Fibroblast of gingiva (primary cell): ENCODE measurements around the gene ANAPC1.
A peak's percentile ranks its signal among the peaks of the same experiment; 100 is the strongest.
"Not testable (repeated sequence)": the region's sequence is repeated elsewhere in the genome, so short reads cannot be mapped to it uniquely, and the experiment has no call there.

Source experiments
- DNase-seq: peaks from one replicate; pipeline ENCODE4 v3.0.0-alpha.2; 2011; ENCODE audit warnings: low read depth

Gene ANAPC1

GRCh38 chr2:111903930-111904439 lies 20.0 kb upstream of the ANAPC1 start:
- DNase-seq, result no peak

DNA sequence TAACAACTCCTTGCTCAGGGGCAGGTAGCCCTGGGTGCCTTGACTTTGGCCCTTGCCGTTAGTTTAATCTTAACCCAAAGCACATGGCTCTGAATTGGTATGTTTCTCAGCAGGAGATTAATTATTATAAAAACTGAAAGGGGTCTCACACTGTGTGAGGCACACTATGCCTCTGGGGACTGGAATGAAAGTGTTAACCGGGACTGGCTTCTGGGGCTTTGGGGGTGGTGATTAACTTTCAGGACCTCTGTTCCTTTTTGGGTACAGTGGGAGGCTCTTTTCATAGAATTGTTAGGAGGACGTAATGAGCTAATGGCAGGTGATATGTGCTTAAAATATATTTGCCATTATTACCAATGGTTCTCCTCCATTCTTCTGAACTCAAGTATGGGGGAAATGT lies 19.5 kb upstream of the ANAPC1 start:
- no peak for DNase-seq

GRCh38 chr2:111900859-111901258 lies 16.9 kb upstream of the ANAPC1 start:
- DNase-seq, result peak; percentile 40

- DNase-seq, result no peak
Observed at GRCh38 chr2:111898703-111899514, 14.9 kb upstream of the ANAPC1 start.

- DNase-seq, result peak; percentile 38
Observed at GRCh38 chr2:111897924-111898702, 14.1 kb upstream of the ANAPC1 start, which contains the start of gene MERTK. TSS of gene MERTK (plus strand) at chr2:111898607. CDS start at chr2:111898736, 129 bp downstream.

GRCh38 chr2:111897630-111897923 lies 13.6 kb upstream of the ANAPC1 start:
- DNase-seq, result no peak

- DNase-seq, result no peak
Observed at GRCh38 chr2:111896576-111896975, 12.6 kb upstream of the ANAPC1 start.

GRCh38 chr2:111896024-111896423 lies 12.0 kb upstream of the ANAPC1 start:
- DNase-seq, result no peak

- DNase-seq, result no peak
Observed at GRCh38 chr2:111884592-111884964, 585 bp upstream of the ANAPC1 start.

DNA sequence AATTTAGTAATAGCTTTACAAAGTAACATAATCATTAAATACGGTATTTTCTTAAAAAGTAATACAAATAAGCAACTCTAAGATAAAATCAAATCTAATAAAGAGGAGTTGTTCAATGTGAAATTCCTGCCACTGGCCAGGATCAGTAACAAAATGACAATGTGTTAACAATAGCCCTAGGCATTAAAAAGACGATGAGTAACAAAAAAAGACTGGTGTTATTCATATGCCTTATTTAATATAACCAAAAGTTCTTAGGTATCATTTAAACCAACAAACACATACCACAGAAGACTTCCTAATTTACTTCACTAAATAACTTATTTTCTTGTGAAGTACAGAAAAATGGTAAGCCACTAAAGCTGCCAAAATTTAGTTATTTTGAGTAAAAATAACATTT lies 11.2 kb downstream of the ANAPC1 start:
- not testable (repeated sequence) for DNase-seq

DNA sequence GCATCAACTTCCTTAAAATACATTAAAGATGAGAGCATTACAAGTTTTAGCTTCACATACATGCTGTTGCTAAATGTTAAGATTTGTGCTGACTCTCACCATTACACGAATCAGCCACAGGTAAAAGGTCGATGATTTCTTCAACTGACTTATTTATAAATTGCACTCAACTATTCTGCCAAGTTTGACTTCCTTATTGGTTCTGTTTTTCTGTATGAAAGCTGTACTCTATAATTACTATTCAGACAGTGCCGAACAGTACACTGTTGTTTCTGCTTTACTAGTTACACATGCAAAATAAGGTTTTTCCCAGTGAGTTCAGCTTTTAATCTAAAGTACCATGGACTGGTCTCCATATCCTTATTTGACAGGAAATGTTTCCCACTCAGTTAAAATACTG lies 18.9 kb downstream of the ANAPC1 start:
- not testable (repeated sequence) for DNase-seq

GRCh38 chr2:111860005-111860404 lies 24.0 kb downstream of the ANAPC1 start:
- DNase-seq, result not testable (repeated sequence)

GRCh38 chr2:111852544-111852943 lies 31.4 kb downstream of the ANAPC1 start:
- DNase-seq, result not testable (repeated sequence)

DNA sequence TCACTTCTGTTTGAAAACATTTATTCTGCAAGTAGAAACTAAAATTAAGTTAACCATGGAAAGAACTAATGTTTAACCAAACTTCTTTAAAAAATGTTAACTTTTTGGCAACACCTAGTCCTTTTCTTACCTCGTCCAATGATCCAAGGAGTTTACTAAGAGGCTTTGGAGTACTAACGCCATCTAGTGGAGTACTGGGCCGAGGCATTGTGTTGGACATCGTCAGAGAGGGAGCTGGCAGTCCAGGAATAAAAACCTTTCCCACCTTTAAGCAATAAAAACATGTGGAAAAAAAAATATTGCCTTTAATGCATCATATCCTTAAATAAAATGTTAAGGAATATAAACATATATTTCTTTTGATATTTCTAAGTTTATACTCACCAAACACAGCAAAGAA lies 33.3 kb downstream of the ANAPC1 start:
- DNase-seq, result peak; percentile 35

GRCh38 chr2:111839625-111840282 lies 44.2 kb downstream of the ANAPC1 start:
- DNase-seq, result peak; percentile 39

DNA sequence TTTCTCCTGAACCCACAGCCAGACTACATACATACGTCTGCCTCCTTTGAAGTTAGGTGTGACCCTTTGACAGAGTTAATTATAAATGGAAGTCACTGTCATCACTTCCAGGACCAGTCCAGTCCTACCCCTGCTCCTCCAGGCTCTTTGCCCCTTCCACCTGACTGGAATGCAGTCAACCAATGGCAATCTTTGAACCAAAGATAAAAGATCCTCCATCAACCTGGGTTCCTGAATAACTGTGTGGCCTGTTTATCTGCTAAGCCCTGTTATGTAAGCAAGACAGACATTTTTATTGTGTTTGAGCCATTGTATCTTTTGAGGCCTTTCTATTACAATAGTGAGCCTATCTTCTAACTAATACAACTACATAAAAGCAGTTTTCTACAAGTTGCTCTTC lies 45.0 kb downstream of the ANAPC1 start:
- not testable (repeated sequence) for DNase-seq

- DNase-seq, result not testable (repeated sequence)
Observed at GRCh38 chr2:111834221-111834620, 49.8 kb downstream of the ANAPC1 start.

DNA sequence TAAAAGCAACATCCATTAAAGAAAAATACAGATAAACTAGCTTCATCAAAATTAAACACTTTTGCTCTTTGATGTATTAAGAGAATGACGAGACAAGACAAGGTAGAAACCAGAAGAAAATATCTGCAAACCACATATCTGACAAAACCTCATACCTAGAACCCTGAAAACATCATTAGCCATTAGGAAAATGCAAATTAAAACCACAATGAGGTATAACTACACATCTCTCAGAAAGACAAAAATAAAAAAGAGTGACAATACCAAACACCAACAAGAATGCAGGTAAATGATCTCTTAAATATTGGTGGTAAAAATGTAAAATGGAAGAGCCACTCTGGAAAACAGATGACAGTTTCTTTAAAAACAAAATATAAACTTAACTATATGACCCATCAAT lies 53.5 kb downstream of the ANAPC1 start:
- not testable (repeated sequence) for DNase-seq

- not testable (repeated sequence) for DNase-seq
Observed at GRCh38 chr2:111828217-111828766, 55.7 kb downstream of the ANAPC1 start.

DNA sequence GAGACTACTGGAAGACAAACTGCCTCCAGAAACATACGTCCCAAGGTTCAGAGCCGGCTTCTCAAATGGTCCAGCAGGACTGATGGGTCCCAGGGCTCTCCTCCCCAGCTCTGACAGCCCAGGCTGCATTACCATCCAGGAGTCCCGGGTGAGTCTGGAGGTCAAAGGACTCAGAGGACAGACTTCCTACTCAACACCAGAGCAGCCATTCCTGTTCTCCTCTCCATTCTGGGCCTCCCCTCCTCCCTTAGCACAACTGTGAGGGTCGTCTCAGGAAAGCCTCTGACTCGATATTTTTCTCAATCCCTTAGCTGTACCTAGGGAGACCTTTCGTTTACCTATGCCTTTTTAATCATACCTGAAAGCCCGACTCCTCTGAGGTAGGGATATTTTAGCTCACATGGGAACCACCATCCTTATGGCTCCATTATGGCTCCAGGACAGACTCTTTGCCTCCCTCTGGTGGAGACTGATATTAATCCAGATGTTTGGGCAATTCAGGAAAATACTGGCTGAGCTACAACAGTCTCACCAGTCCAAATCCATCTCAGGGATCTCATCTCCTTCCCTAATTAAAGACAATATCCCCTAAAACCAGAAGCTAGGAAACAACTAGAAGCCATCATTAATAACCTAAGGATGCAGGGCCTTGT lies 70.9 kb downstream of the ANAPC1 start:
- DNase-seq, result not testable (repeated sequence)

DNA sequence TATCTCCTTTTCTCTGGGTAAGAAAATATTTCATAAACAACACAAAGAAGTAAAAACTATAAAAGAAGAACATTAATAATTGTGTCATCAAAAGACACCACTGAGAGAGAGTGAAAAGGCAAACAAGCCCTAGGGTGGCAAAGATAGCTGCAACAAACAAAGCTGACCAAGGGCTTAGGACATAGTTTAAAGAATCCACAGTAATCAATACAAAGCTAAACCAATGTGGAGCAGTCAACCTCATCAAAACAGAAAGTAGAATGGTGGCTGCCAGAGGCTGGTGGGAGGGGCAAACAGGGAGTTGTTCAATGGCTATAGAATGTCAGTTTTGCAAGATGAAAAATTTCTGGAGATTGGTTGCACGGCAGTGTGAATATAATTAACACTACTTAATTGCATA lies 93.4 kb downstream of the ANAPC1 start:
- not testable (repeated sequence) for DNase-seq

- not testable (repeated sequence) for DNase-seq
Observed at GRCh38 chr2:111784081-111784480, 99.9 kb downstream of the ANAPC1 start.
